SU-DHL-6 (cell line): Measurements from ENCODE around the gene PLA2G5.

Source experiments
- H2AFZ ChIP-seq: fragments of 200-600 bp; sonication (generic); 2 replicates; pipeline ENCODE4 v1.6.1; 2014; ENCODE audit warnings: low read depth, mild to moderate bottlenecking, moderate library complexity, mixed read lengths, antibody characterized with exemption, low read length; ENCODE audit not compliant: severe bottlenecking
- H3F3A ChIP-seq: fragments of 200-600 bp; shearing (Covaris generic); 2 replicates; pipeline ENCODE4 v1.6.0; 2016; ENCODE audit warnings: antibody characterized with exemption, mild to moderate bottlenecking; ENCODE audit not compliant: insufficient read depth
- H3K27ac ChIP-seq: fragments of 200-600 bp; sonication (generic); 2 replicates; pipeline ENCODE4 v1.5.1; 2016; ENCODE audit warnings: low read depth, mild to moderate bottlenecking, low read length, moderate library complexity, mixed read lengths
- H3K27me3 ChIP-seq: fragments of 200-600 bp; sonication (generic), shearing (Covaris generic); 2 replicates; pipeline ENCODE4 v1.6.0; 2014; ENCODE audit warnings: mild to moderate bottlenecking, low read length
- H3K36me3 ChIP-seq: fragments of 200-600 bp; sonication (generic); 2 replicates; pipeline ENCODE4 v1.6.1; 2014; ENCODE audit warnings: mild to moderate bottlenecking, low read length, mixed read lengths
- H3K4me2 ChIP-seq: fragments of 300-600, 200-600 bp; shearing (Covaris generic), sonication (generic); 2 replicates; pipeline ENCODE4 v1.6.0; 2014; ENCODE audit warnings: low read length, low read depth, mild to moderate bottlenecking; ENCODE audit not compliant: poor library complexity, severe bottlenecking
- H3K4me3 ChIP-seq: fragments of 200-600 bp; sonication (generic); 2 replicates; pipeline ENCODE4 v1.5.1; 2014; ENCODE audit warnings: antibody characterized with exemption, low read length, mild to moderate bottlenecking, mixed read lengths; ENCODE audit not compliant: insufficient read depth, poor library complexity, severe bottlenecking
- H3K79me2 ChIP-seq: fragments of 200-600 bp; sonication (generic); 2 replicates; pipeline ENCODE4 v1.6.1; 2014; ENCODE audit warnings: mild to moderate bottlenecking, low read length, moderate library complexity; ENCODE audit not compliant: insufficient read depth
- H3K9ac ChIP-seq: fragments of 200-600 bp; sonication (generic); 2 replicates; pipeline ENCODE4 v1.7.0; 2014; ENCODE audit warnings: mild to moderate bottlenecking, low read length
- H3K9me2 ChIP-seq: fragments of 200-600 bp; sonication (generic); replicated peaks from 2 replicates; pipeline ENCODE4 v1.6.1; 2014; ENCODE audit warnings: low read length; ENCODE audit not compliant: insufficient read depth
- H3K9me3 ChIP-seq: fragments of 200-600 bp; sonication (generic); 2 replicates; pipeline ENCODE4 v1.6.1; 2014; ENCODE audit warnings: low read length, mixed read lengths; ENCODE audit not compliant: insufficient read depth
- H4K20me1 ChIP-seq: fragments of 200-600 bp; sonication (generic); 2 replicates; pipeline ENCODE4 v1.6.1; 2014; ENCODE audit warnings: low read depth, mild to moderate bottlenecking, antibody characterized with exemption, low read length, moderate library complexity, mixed read lengths
- EZH2phosphoT487 ChIP-seq: fragments of 200-600 bp; sonication (generic), shearing (Covaris generic); conservative IDR thresholded peaks from 2 replicates; pipeline ENCODE4 v1.6.1; 2018; ENCODE audit warnings: mild to moderate bottlenecking, antibody characterized with exemption, low read length, moderate library complexity, mixed read lengths
- TF ChIP-seq, protein P1 (sequence below): fragments of 200-600 bp; sonication (generic); IDR thresholded peaks from one replicate; pipeline ENCODE4 v1.5.1; 2017; ENCODE audit warnings: antibody characterized with exemption, mild to moderate bottlenecking, low read length, moderate library complexity; ENCODE audit not compliant: insufficient read depth, poor library complexity, severe bottlenecking

The PLA2G5 gene

GRCh38 chr1:20052386-20052785 lies 17.6 kb upstream of the PLA2G5 start:
- Histone ChIP-seq H3K4me3 (no peak overlapping the region), H3K9me3 (peaks cover 24% of the 10 kb centered on the region; the same call in 1 of the 2 replicates), H3K9me2 (no peaks in the 10 kb centered on the region)

DNA sequence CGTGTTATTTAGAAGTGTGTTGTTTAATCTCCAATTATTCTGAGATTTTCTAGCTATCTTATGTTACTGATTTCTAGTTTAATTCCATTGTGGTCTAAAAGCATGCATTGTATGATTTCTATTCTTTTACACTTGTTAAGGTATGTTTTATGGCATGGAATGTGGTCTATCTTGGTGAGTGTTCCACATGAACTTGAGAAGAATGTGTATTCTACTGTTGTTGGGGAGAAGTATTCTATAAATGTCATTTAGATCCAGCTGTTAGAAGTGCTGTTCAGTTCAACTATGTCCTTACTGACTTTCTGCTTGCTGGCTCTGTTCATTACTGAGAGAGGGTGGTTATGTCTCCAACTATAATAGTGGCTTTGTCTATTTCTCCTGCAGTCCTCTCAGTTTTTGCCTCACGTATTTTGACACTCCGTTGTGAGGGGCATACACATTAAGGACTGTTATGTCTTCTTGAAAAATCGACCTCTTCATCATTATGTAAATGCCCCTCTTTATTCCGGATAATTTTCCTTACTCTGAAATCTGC lies 12.0 kb upstream of the PLA2G5 start:
- no peaks in the 10 kb centered on the region for H3K36me3 ChIP-seq
- H3K27me3 ChIP-seq = no peaks in the 10 kb centered on the region
- no peak overlapping the region for H3K4me2 ChIP-seq
- no peaks in the 10 kb centered on the region for H3K9me2 ChIP-seq
- H3K79me2 ChIP-seq = no peaks in the 10 kb centered on the region
- H3K4me3 ChIP-seq = no peak overlapping the region
- no peak overlapping the region for H2AFZ ChIP-seq
- H3K9ac ChIP-seq = no peak overlapping the region
- peaks cover under 1% of the 10 kb centered on the region; the same call in 1 of the 2 replicates for H3K9me3 ChIP-seq
- H3K27ac ChIP-seq = no peak overlapping the region
- no peaks in the 10 kb centered on the region for H3F3A ChIP-seq
- no peaks in the 10 kb centered on the region for H4K20me1 ChIP-seq
- TF ChIP-seq, protein P1, sequence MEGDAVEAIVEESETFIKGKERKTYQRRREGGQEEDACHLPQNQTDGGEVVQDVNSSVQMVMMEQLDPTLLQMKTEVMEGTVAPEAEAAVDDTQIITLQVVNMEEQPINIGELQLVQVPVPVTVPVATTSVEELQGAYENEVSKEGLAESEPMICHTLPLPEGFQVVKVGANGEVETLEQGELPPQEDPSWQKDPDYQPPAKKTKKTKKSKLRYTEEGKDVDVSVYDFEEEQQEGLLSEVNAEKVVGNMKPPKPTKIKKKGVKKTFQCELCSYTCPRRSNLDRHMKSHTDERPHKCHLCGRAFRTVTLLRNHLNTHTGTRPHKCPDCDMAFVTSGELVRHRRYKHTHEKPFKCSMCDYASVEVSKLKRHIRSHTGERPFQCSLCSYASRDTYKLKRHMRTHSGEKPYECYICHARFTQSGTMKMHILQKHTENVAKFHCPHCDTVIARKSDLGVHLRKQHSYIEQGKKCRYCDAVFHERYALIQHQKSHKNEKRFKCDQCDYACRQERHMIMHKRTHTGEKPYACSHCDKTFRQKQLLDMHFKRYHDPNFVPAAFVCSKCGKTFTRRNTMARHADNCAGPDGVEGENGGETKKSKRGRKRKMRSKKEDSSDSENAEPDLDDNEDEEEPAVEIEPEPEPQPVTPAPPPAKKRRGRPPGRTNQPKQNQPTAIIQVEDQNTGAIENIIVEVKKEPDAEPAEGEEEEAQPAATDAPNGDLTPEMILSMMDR = no peak
- no peak for TF ChIP-seq EZH2phosphoT487

More at GRCh38 chr1:20052386-20052785, 17.6 kb upstream of the PLA2G5 start:
- H3K9ac ChIP-seq = no peak overlapping the region
- TF ChIP-seq, protein P1 = no peak
- no peak for TF ChIP-seq EZH2phosphoT487
- H4K20me1 ChIP-seq = no peaks in the 10 kb centered on the region
- H3K27ac ChIP-seq = no peak overlapping the region
- no peaks in the 10 kb centered on the region for H3K36me3 ChIP-seq
- H3K27me3 ChIP-seq = 0 out of 2 replicates have a peak, but pooled peaks cover 3% of the 10 kb centered on the region
- H2AFZ ChIP-seq = no peak overlapping the region
- no peak overlapping the region for H3K4me2 ChIP-seq
- no peaks in the 10 kb centered on the region for H3F3A ChIP-seq
- no peaks in the 10 kb centered on the region for H3K79me2 ChIP-seq

DNA sequence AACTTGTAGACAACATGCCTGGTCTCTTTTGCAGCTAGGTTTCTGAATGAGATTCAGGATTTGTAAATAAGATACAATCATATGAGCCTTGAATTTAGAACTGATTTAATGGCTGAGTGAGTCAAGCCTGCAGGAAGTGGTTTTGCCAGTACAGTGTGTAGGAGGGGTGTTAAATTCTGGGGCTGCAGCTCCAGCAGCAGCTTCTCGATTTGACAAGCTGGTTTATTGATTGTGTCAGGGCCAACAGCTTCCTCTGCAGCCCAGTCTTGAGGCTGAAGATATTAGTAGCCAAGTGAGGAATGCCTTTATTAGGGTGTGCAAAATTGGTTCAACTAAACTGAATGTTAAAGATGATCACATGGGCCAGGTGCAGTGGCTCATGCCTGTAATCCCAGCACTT lies 11.5 kb upstream of the PLA2G5 start:
- Histone ChIP-seq H3K4me3 (no peak overlapping the region), H3K27ac (no peak overlapping the region), H3K36me3 (no peaks in the 10 kb centered on the region), H3K4me2 (no peak overlapping the region), H3K79me2 (no peaks in the 10 kb centered on the region), H2AFZ (no peak overlapping the region), H3K27me3 (no peaks in the 10 kb centered on the region), H3K9ac (no peak overlapping the region), H3F3A (no peaks in the 10 kb centered on the region), H3K9me2 (no peaks in the 10 kb centered on the region), H4K20me1 (no peaks in the 10 kb centered on the region), H3K9me3 (no peaks in the 10 kb centered on the region)
- TF ChIP-seq, protein P1 = no peak
- TF ChIP-seq EZH2phosphoT487 = no peak
